Stimulated activated CD4-positive, alpha-beta T cell treated with anti-CD3 and anti-CD28 coated beads, Interleukin-2, amount 100 ng/mL, for 24 hours (primary cell): Measurements from ENCODE around the gene PARD3.

Experiments
- DNase-seq, 2 donors: peaks; one replicate each; pipeline ENCODE4 v3.0.0-alpha.2; 2020

The PARD3 gene

GRCh38 chr10:34231441-34232180 is 583.5 kb downstream of the PARD3 start:
- no peak for DNase-seq

GRCh38 chr10:34229917-34230316 is 585.2 kb downstream of the PARD3 start:
- DNase-seq = no peak

GRCh38 chr10:34228066-34228465 is 587.0 kb downstream of the PARD3 start:
- no peak for DNase-seq

- DNase-seq = no peak
These were observed 590.5 kb downstream of the PARD3 start for GRCh38 chr10:34224639-34225038.

- no peak for DNase-seq
These were observed 591.4 kb downstream of the PARD3 start for GRCh38 chr10:34223658-34224057.

GRCh38 chr10:34222359-34222758 is 592.7 kb downstream of the PARD3 start:
- no peak for DNase-seq

GRCh38 chr10:34219753-34220548 is 595.1 kb downstream of the PARD3 start:
- no peak for DNase-seq

- no peak for DNase-seq
These were observed 597.6 kb downstream of the PARD3 start for GRCh38 chr10:34217524-34217923.

GRCh38 chr10:34216348-34216945 is 598.6 kb downstream of the PARD3 start:
- DNase-seq = no peak

GRCh38 chr10:34213805-34214197 is 601.3 kb downstream of the PARD3 start:
- DNase-seq = no peak

GRCh38 chr10:34213193-34213804 is 601.8 kb downstream of the PARD3 start:
- DNase-seq = no peak

GRCh38 chr10:34207343-34207742 is 607.8 kb downstream of the PARD3 start:
- DNase-seq = no peak

- no peak for DNase-seq
These were observed 608.2 kb downstream of the PARD3 start for GRCh38 chr10:34206935-34207268.

- DNase-seq = no peak
These were observed 608.8 kb downstream of the PARD3 start for GRCh38 chr10:34206078-34206934.

GRCh38 chr10:34205452-34205851 is 609.6 kb downstream of the PARD3 start:
- no peak for DNase-seq

- no peak for DNase-seq
These were observed 611.0 kb downstream of the PARD3 start for GRCh38 chr10:34203966-34204630.

- DNase-seq = no peak
These were observed 614.7 kb downstream of the PARD3 start for GRCh38 chr10:34200355-34200901.

- DNase-seq = no peak
These were observed 616.1 kb downstream of the PARD3 start for GRCh38 chr10:34198953-34199352.

GRCh38 chr10:34196058-34196433 is 619.0 kb downstream of the PARD3 start:
- no peak for DNase-seq

- DNase-seq = no peak
These were observed 619.6 kb downstream of the PARD3 start for GRCh38 chr10:34195364-34196057.
